HEK293 (cell line): ENCODE results near the gene AURKB.

Experiments
- KLF16 ChIP-seq: fragments of 450-650 bp; formaldehyde crosslinking; IDR thresholded peaks from 2 replicates; pipeline ENCODE4 v1.5.1; 2017; ENCODE audit warnings: missing biosample characterization, missing genetic modification characterization
- ZBTB10 ChIP-seq: fragments of 450-650 bp; formaldehyde crosslinking; IDR thresholded peaks from 2 replicates; pipeline ENCODE4 v1.5.1; 2016; ENCODE audit warnings: missing biosample characterization, missing genetic modification characterization
- ZBTB8A ChIP-seq: fragments of 450-650 bp; formaldehyde crosslinking; IDR thresholded peaks from 2 replicates; pipeline ENCODE4 v1.5.1; 2016; ENCODE audit warnings: missing biosample characterization, missing genetic modification characterization
- ZNF112 ChIP-seq: fragments of 450-650 bp; formaldehyde crosslinking; IDR thresholded peaks from 2 replicates; pipeline ENCODE4 v1.5.0; 2017; ENCODE audit warnings: missing biosample characterization, missing genetic modification characterization
- ZNF138 ChIP-seq: fragments of 450-650 bp; formaldehyde crosslinking; IDR thresholded peaks from 2 replicates; pipeline ENCODE4 v1.5.1; 2016; ENCODE audit warnings: missing biosample characterization, missing genetic modification characterization, borderline replicate concordance
- ZNF23 ChIP-seq: fragments of 450-650 bp; formaldehyde crosslinking; IDR thresholded peaks from 2 replicates; pipeline ENCODE4 v1.5.1; 2016; ENCODE audit warnings: missing biosample characterization, missing genetic modification characterization, borderline replicate concordance
- ZNF777 ChIP-seq: fragments of 450-650 bp; formaldehyde crosslinking; IDR thresholded peaks from 2 replicates; pipeline ENCODE4 v1.5.1; 2017; ENCODE audit warnings: missing biosample characterization, missing genetic modification characterization, borderline replicate concordance
- ZSCAN30 ChIP-seq: fragments of 450-650 bp; IDR thresholded peaks from 2 replicates; pipeline ENCODE4 v1.5.1; 2018; ENCODE audit warnings: missing biosample characterization, mild to moderate bottlenecking, missing genetic modification characterization, moderate library complexity
- TF ChIP-seq, protein P1 (sequence below): fragments of 450-650 bp; formaldehyde crosslinking; IDR thresholded peaks from 2 replicates; pipeline ENCODE4 v1.5.1; 2016; ENCODE audit warnings: missing biosample characterization, missing genetic modification characterization
- TF ChIP-seq, protein P2 (sequence below): fragments of 450-650 bp; formaldehyde crosslinking; IDR thresholded peaks from 2 replicates; pipeline ENCODE4 v1.5.1; 2016; ENCODE audit warnings: missing biosample characterization, missing genetic modification characterization, low read depth

DNA sequence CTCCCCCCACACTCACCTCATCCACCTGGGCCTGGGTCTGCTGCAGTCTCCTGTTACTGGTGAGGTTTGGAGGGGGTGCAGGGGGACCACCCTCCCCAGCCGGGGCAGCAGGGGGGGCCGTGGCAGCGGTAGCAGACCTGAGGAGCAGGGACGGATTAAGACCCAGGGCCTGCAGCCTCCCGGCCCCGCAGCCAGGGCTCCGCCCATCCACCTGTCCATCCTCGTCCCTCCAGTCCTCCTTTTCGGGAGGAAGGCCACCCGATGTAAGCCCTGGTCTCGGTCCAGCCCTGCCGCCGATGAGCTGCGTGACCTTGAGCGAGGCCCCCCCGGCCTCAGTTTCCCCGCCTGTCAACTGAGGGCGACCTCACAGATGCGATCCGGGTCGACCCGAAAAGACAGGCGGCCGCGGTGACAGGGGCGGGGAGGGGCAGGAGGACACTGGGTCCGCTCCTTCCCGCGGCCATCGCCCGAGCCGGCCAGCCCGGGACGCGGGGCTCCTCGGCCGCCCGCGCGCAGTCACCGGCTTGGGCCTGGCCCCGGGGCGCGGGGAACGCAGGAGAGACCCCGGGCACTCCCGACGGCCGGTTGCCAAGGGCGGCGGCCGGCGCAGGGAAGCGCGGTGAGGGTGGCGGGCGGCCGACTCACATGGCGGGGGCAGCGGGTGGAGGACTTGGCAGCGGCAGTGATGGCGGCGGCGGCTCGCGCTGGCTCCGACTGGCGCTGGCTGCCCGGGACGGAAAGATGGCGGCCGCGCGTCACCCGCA lies 48.0 kb downstream of the AURKB start, which contains the start of gene VAMP2:
- TF ChIP-seq ZNF138 (tag by site-specific recombination) = no peak
- TF ChIP-seq, protein P1, sequence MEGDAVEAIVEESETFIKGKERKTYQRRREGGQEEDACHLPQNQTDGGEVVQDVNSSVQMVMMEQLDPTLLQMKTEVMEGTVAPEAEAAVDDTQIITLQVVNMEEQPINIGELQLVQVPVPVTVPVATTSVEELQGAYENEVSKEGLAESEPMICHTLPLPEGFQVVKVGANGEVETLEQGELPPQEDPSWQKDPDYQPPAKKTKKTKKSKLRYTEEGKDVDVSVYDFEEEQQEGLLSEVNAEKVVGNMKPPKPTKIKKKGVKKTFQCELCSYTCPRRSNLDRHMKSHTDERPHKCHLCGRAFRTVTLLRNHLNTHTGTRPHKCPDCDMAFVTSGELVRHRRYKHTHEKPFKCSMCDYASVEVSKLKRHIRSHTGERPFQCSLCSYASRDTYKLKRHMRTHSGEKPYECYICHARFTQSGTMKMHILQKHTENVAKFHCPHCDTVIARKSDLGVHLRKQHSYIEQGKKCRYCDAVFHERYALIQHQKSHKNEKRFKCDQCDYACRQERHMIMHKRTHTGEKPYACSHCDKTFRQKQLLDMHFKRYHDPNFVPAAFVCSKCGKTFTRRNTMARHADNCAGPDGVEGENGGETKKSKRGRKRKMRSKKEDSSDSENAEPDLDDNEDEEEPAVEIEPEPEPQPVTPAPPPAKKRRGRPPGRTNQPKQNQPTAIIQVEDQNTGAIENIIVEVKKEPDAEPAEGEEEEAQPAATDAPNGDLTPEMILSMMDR (tag by site-specific recombination) = no peak
- TF ChIP-seq ZSCAN30 (tag by site-specific recombination) = 0 out of 2 replicates have a peak, but pooled peaks have one; percentile 34
- no peak for TF ChIP-seq ZNF112 (tag by site-specific recombination)
- 0 out of 2 replicates have a peak, but pooled peaks have one; percentile 45 for TF ChIP-seq ZBTB10 (tag by site-specific recombination)
- TF ChIP-seq, protein P2, sequence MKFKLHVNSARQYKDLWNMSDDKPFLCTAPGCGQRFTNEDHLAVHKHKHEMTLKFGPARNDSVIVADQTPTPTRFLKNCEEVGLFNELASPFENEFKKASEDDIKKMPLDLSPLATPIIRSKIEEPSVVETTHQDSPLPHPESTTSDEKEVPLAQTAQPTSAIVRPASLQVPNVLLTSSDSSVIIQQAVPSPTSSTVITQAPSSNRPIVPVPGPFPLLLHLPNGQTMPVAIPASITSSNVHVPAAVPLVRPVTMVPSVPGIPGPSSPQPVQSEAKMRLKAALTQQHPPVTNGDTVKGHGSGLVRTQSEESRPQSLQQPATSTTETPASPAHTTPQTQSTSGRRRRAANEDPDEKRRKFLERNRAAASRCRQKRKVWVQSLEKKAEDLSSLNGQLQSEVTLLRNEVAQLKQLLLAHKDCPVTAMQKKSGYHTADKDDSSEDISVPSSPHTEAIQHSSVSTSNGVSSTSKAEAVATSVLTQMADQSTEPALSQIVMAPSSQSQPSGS (tag by site-specific recombination) = no peak
- TF ChIP-seq KLF16 (tag by site-specific recombination) = no peak; the same call in 1 of the 2 replicates
- no peak for TF ChIP-seq ZBTB8A (tag by site-specific recombination)
- no peak for TF ChIP-seq ZNF777 (tag by site-specific recombination)
- TF ChIP-seq ZNF23 (tag by site-specific recombination) = no peak
